GM12878 (cell line): ENCODE data around the gene ANKRD17. TPM values are rescaled to one million over a fixed set of nuclear protein-coding genes. Genes with fewer than 3 reads are reported as not detected.

Experiments used
- CBX3 ChIP-seq: fragments of 200-600 bp; sonication (generic); IDR thresholded peaks from 2 replicates; pipeline ENCODE4 v1.6.1; 2016; ENCODE audit warnings: low read depth, borderline replicate concordance
- CHD4 ChIP-seq: fragments of 200-600 bp; sonication (generic); IDR thresholded peaks from 2 replicates; pipeline ENCODE4 v1.6.1; 2016; ENCODE audit warnings: mild to moderate bottlenecking
- CTCF ChIP-seq, 3 experiments: IDR thresholded peaks in 2 of 3; conservative IDR thresholded peaks in 1 of 3; 2 replicates each; pipeline ENCODE4 v1.5.1; 2011; ENCODE audit warnings: low read depth in 3 of 3, low read length in 3 of 3, mild to moderate bottlenecking in 3 of 3, control low read depth in 2 of 3, moderate library complexity in 2 of 3, inconsistent platforms in 1 of 3, mixed read lengths in 1 of 3; ENCODE audit not compliant: control insufficient read depth in 2 of 3, insufficient read depth in 1 of 3; ENCODE audit errors: extremely low read depth in 1 of 3
- E2F8 ChIP-seq: fragments of 450-650 bp; IDR thresholded peaks from 2 replicates; pipeline ENCODE4 v1.6.1; 2018; ENCODE audit warnings: mild to moderate bottlenecking, low read depth, moderate library complexity; ENCODE audit not compliant: partially characterized antibody
- E4F1 ChIP-seq: fragments of 450-650 bp; IDR thresholded peaks from 2 replicates; pipeline ENCODE4 v1.6.1; 2018; ENCODE audit warnings: borderline replicate concordance, mild to moderate bottlenecking; ENCODE audit not compliant: partially characterized antibody
- IRF4 ChIP-seq: IDR thresholded peaks from 2 replicates; pipeline ENCODE4 v1.6.1; 2011; ENCODE audit warnings: low read depth, low read length
- KLF5 ChIP-seq: fragments of 450-650 bp; IDR thresholded peaks from 2 replicates; pipeline ENCODE4 v1.6.1; 2014; ENCODE audit warnings: mild to moderate bottlenecking; ENCODE audit not compliant: partially characterized antibody
- MEF2A ChIP-seq: IDR thresholded peaks from 2 replicates; pipeline ENCODE4 v1.6.1; 2011; ENCODE audit warnings: low read depth, mild to moderate bottlenecking, low read length, moderate library complexity; ENCODE audit not compliant: insufficient read depth
- NBN ChIP-seq: fragments of 450-650 bp; IDR thresholded peaks from 2 replicates; pipeline ENCODE4 v1.6.1; 2016
- NFXL1 ChIP-seq: fragments of 450-650 bp; IDR thresholded peaks from 2 replicates; pipeline ENCODE4 v1.6.1; 2017; ENCODE audit warnings: antibody characterized with exemption, mild to moderate bottlenecking, borderline replicate concordance
- PKNOX1 ChIP-seq: fragments of 450-650 bp; IDR thresholded peaks from 2 replicates; pipeline ENCODE4 v1.6.1; 2016; ENCODE audit warnings: mild to moderate bottlenecking
- PML ChIP-seq: IDR thresholded peaks from 2 replicates; pipeline ENCODE4 v1.6.1; 2012; ENCODE audit warnings: low read length, inconsistent platforms
- RAD21 ChIP-seq: IDR thresholded peaks from 2 replicates; pipeline ENCODE4 v1.6.1; 2011; ENCODE audit warnings: mild to moderate bottlenecking, low read depth, low read length, moderate library complexity; ENCODE audit not compliant: insufficient read depth
- RELB ChIP-seq: fragments of 450-650 bp; IDR thresholded peaks from 2 replicates; pipeline ENCODE4 v1.6.1; 2017; ENCODE audit warnings: low read depth, mild to moderate bottlenecking, moderate library complexity
- ZBTB4 ChIP-seq: fragments of 450-650 bp; formaldehyde crosslinking; IDR thresholded peaks from 2 replicates; pipeline ENCODE4 v1.4.0; 2022; ENCODE audit warnings: mild to moderate bottlenecking, moderate library complexity
- ZNF207 ChIP-seq: fragments of 450-650 bp; IDR thresholded peaks from 2 replicates; pipeline ENCODE4 v1.6.1; 2014; ENCODE audit warnings: antibody characterized with exemption, mild to moderate bottlenecking, borderline replicate concordance
- ZNF24 ChIP-seq: fragments of 450-650 bp; IDR thresholded peaks from 2 replicates; pipeline ENCODE4 v1.6.1; 2017; ENCODE audit warnings: antibody characterized with exemption, mild to moderate bottlenecking
- polyA plus RNA-seq, 11 experiments: library from polyadenylated mRNA; depleted of rRNA in 4 of 11; unstranded in 6 of 11; stranded (reverse) in 5 of 11; fragments of >200 nt; fragmentation: Nextera tagmentation in 4 of 11; fragmentation: Illumina TruSeq in 1 of 11; extraction: Ambion mirVana in 4 of 11; extraction: Trizol in 1 of 11; gene quantifications; 1 replicate in 1 of 11; 2 replicates in 10 of 11; pipeline versions ENCODE4 v1.2.1 to v1.2.3, GENCODE V29; 2011 to 2016; ENCODE audit warnings: inconsistent platforms in 2 of 11, missing spikeins in 2 of 11, low read depth in 1 of 11
- total RNA-seq, 4 experiments: library from RNA; depleted of rRNA in 3 of 4; stranded (reverse); fragments of >200 nt in 3 of 4; fragmentation: Illumina TruSeq in 1 of 4; extraction: Trizol in 1 of 4; gene quantifications; 2 replicates each; pipeline versions ENCODE4 v1.2.1 to v1.2.3, GENCODE V29; 2013 to 2021

Gene ANKRD17
- total and polyA plus RNA-seq, 10 of the 15 experiments (the other 5 are each of a cell fraction or from before 2014, with no cell fraction given), result 11.7 to 46.5 (median 32.6) TPM

GRCh38 chr4:73257234-73257633, 1.4 kb downstream of the ANKRD17 start (continued):
- TF ChIP-seq E4F1, result no peak
- TF ChIP-seq RAD21, result peak; percentile 84
- TF ChIP-seq CBX3, result no peak
- no peak for TF ChIP-seq CHD4
- TF ChIP-seq ZBTB4 (CRISPR knock-in tag), result no peak
- TF ChIP-seq PKNOX1, result no peak
- TF ChIP-seq E2F8, result no peak
- TF ChIP-seq ZNF207, result no peak
- no peak; the same call in 1 of the 2 replicates for TF ChIP-seq RELB
- 0 out of 2 replicates have a peak, but pooled peaks have one; percentile 3 for TF ChIP-seq PML
- 0 out of 2 replicates have a peak, but pooled peaks have one; percentile 11 for TF ChIP-seq MEF2A
- peak; percentile 73 to 93 (median 82) for TF ChIP-seq CTCF (IDR thresholded peaks at IDR 0.05 in 2 of 3, conservative IDR thresholded peaks at IDR 0.05 in 1 of 3; ENCODE audit: control insufficient read depth in 2 of 3, extremely low read depth in 1 of 3, insufficient read depth in 1 of 3, low read depth in 3 of 3, low read length in 3 of 3)
- no peak for TF ChIP-seq NFXL1
- no peak for TF ChIP-seq IRF4
- TF ChIP-seq ZNF24, result peak; percentile 32; the same call in 1 of the 2 replicates
- TF ChIP-seq NBN, result no peak
- no peak for TF ChIP-seq KLF5
